G401 (cell line): ENCODE measurements around the gene UNC93B1. TPM values are rescaled to one million over a fixed set of nuclear protein-coding genes. Genes with fewer than 3 reads are reported as not detected.
A peak's percentile ranks its signal among the peaks of the same experiment; 100 is the strongest.
"Not testable (repeated sequence)": the region's sequence is repeated elsewhere in the genome, so short reads cannot be mapped to it uniquely, and the experiment has no call there.

Source experiments
- DNase-seq: peaks from one replicate; pipeline ENCODE4 v3.0.0-alpha.2; 2015; ENCODE audit warnings: low spot score
- in situ Hi-C: cut with HindIII; loops from 2 replicates; pipeline ENCODE4 v1.10.0; 2016; ENCODE audit warnings: low sequenced_read_pairs, mixed read lengths
- total RNA-seq: library from RNA; depleted of rRNA; stranded (reverse); fragments of >200 nt; shearing (Covaris generic); gene quantifications from 2 replicates; pipeline ENCODE4 v1.2.3, GENCODE V29; 2014

UNC93B1 gene
- total RNA-seq, 1 experiment from 2014 or later, result 17.8 TPM

DNA sequence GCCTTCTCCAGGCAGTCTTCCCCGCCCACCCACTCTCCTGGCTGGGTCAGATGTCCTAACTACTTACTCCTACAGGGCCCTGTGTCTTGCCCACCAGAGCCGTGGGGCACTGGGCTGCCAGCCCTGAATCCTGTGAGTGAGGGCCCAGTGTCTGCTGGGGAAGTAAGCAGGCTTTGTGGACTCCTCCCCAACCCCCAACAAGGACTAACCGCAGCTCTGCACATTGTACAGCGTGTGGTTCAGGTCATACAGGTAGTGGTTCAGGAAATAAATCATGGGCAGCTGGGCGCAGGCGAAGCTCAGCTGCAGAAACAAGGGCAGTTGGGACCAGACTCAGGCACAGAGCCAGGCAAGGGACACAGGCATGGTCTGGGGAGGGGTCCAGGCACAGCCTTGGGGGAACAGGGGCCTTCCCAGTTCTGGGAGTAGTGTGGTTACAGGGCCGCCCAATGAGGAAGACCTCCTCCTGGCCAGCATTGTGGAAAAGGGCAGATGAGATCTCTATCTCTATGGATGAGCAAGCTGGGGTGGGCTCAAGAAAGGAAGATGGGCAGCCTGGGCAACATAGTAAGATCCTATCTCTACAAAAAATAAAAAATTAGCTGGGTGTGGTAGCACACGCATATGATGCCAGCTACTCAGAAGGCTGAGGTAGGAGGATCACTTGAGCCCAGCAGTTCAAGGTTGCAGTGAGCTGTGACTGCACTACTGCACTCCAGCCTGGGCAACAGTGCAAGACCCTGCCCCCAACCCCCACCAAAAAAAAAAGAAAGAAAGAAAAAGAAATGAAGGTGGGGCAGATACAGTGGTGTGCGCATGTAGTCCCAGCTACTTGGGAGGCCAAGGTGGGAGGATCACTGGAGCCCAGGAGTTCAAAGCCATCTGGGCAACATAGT lies 5.5 kb downstream of the UNC93B1 start:
- no peak for DNase-seq
- in situ Hi-C loops, result no loop called here

DNA sequence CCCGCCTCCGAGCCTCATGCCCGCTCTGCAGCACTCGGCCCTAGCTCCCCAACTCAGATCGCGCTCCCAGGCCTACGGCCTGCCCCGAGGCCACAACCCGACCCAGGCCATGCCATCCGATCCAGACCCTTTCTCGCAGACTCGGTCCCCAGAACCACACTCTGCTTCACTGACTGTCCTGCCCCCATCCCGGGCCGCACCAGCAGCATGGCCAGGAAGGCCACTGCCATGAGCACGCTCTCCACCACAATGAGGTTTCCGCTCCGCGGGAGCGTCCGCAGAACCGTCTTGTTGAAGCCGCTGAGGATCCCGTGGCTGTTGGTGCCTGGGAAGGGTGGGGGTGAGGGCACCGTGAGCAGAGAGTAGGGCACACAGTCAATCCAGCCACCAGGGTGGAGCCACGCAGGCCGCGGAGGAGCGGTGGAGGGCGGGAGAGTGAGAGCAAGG lies 6.4 kb downstream of the UNC93B1 start:
- in situ Hi-C loops, result no loop called here

DNA sequence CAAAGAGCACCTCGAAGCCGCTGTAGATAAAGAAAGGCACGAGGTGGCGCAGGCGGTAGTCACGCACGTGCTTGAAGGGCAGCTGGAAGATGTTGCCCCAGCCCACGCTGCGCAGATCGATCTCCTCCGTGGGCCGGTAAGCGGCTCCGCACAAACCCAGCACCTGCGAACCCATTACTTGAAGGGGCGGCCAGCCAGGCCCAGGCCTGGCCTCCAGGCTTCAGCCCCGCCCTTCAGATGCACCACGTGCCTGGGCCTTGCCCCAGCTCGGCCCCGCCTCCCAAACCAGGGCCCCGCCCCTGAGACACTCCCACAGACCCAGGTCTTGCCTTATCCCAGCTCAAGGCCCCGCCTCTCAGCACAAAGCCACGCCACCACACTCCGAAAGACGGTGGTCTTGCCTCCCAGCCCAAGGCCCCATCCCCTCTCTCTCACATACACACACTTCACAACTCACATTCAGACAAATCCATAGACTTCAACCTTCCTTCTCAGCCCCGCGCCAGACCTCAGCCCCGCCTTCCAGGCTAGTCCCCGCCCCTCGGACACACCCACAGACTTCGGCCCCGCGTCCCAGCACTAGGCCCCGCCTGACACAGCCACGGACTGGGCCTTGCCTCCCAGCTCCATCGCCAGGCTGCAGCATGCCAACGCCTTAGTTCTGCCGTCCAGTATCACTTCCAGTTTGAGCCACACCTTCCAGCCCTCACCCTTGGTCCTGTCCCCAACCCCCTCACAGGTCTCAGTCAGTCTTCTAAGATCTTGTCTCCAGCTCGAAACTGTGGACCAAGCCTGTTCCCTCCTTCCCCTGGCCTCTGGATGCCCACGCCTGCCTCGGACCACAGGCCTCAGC lies 7.0 kb downstream of the UNC93B1 start:
- peak; percentile 37 for DNase-seq
- in situ Hi-C loops, result no loop called here

More for the DNA sequence above, 6.4 kb downstream of the UNC93B1 start:
- DNase-seq, result no peak

DNA sequence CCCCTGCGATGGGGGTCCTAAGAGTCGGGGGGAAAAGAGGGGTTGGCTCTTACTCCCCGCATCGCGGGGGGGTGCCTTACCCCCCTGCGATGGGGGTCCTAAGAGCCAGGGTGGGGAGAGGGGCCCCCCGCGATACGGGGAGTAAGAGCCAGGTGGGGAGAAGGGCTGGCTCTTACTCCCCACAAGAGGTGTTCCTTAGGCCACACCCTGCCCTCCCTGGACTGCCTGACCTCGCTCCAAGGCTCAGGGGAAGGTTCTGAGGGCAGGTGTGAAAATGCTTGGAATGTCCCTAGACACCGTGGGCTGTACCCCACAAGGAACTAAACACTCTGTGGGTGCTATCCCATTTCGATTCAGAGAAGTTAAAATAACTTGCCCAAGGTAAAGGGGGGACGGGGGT lies 7.8 kb downstream of the UNC93B1 start:
- no peak for DNase-seq
- in situ Hi-C loops, result no loop called here

DNA sequence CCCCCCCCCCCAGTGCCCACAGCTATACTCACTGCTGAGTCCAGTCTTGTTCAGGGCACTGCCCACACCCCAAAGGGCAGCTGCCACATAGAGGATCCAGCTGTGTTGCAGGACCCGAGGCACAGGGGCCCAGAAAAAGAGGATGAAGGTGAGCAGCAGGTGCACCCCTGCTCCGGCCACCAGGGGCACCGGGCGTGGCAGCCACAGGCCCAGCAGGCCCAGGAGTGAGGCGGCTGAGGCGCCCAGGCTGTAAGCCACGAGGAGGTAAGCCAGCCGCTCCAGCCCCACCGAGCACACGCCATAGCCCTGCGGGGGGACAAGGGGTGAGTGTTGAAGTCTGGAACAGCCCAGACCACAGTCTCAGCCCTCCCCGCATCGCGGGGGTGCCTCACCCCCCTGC lies 8.3 kb downstream of the UNC93B1 start:
- DNase-seq, in situ Hi-C loops: not testable (repeated sequence)

DNA sequence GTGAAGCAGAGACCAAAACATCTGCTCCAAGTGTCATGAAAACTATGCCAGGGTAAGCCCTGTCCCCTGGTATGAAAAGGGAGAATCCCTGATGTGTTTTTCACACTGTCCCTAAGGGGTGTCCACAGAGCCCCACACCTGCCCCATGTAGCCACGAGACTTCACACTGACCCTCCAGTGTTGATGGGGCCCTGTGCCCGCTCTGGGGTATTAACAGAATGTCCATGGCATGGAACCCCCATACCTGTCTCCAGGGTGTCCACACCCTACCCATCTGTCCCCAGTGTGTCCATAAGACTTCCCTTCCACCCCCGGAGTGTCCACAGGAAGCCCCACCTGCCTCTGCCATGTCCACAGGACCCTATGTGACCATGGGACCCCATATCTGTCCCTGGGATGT lies 8.8 kb downstream of the UNC93B1 start:
- DNase-seq, in situ Hi-C loops: not testable (repeated sequence)

DNA sequence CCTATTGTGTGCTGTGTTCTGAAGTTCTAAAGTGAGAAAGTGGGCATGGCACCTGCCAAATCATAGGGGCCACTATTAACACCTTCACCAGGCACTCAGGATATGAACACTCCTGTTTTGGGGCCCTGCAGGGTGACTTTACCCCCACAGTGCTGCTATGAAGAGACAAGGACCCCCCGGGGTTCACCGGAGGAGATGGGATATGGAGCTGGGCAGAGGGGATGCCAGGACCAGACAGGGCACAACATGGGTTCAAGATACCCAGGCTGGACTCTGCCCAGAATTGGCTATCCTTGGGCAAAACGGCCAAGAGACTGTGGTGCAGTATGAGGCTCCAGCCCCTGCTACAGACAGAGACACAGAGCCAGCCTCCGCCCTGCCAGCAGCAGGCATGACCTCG lies 9.5 kb downstream of the UNC93B1 start:
- in situ Hi-C loops, DNase-seq: not testable (repeated sequence)

DNA sequence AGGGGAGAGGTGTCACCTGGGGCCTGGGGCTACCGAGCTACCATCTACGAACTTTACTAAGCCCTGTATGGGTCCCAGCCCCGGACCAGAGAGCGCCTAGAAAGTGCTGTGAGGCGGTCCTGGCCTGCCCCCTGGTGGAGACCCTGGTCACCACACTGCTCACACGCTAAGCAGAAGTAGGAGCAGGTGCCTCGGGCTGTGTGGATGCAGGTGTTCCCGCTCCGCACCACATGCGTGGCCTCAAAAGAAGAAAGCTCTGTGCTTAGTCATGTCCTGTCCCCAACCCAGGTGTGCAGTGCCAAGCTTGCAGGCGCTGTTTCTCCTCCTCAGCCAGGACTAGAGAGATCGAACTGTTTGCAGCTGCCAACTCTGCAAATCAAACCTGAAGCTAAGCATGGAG lies 10.1 kb downstream of the UNC93B1 start:
- in situ Hi-C loops, DNase-seq: not testable (repeated sequence)

DNA sequence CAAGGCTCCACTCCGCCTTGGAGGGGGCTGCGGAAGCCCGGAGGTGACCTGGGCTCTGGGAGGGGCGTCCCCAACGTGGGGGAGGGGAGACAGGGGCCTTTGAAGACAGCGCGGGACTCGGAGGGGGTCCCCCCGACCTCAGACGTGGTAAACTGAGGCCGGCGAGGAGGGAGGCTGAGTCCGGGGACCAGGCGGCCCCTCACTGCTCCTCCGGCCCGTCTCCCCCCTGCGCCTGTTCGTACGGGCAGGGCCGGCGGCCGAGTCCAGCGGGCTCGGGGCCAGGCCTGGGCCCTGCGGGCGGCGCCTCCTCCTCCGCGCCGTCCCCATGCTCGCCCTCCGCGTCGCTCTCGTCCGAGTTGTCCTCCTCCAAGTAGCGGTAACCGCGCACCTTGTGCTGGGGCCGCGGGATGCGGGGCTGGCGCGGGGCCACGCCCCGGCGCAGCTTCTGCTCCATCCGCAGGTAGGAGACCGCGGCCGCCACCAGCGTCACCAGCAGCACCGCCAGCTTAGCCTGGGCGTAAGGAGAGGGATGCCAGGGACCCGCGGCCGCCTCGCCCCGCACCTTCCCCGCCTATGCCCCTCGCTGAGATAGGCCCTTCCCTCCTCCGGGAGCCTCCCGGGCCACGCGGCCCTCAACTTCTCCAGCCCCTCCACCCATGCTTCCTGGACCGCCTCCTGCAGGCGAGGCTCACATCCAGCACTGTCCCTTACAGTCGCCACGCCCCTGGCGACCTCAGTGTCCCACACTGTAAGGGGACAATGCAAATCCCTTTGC lies 12.4 kb downstream of the UNC93B1 start:
- DNase-seq, in situ Hi-C loops: not testable (repeated sequence)

DNA sequence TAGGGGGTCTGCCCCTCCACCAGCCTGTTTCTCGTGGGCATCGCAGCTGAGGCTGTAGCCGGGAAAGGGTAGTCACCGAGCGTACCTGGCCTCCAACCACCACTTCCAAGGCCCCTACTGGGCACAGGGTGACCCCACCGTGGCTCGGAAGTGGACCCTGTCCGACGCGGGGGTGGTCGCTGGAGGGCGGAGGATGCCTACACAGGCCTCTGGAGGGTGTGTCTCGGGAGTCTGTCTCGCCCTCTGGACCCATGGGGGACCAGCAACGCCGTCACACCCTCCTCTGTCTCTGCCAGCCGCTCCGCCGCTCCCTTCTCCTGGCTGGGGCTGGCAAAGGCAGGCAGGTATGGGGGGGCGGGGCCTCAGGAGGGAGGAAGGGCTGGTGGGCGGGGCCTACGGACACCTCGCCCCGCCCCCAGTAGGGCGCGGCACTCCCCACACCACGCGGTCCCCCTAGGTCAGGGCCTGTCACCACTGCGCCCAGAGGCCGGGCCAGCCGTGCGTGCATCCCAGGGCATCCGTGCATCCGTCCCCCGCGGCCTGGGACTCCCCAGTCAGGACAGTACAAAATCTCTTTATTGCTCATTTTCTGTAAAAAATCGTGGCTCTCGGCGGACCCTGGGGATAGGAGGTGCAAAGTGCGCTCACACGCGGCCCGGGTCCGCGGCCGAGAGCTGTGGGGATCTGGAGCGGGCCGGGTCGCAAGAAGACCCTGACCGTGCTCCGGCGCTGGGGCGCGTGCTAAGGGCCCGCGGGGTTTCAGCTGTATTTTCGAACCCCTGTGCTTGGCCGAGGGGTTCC lies 13.2 kb downstream of the UNC93B1 start:
- in situ Hi-C loops, result not testable (repeated sequence)
- DNase-seq, result peak; percentile 16

DNA sequence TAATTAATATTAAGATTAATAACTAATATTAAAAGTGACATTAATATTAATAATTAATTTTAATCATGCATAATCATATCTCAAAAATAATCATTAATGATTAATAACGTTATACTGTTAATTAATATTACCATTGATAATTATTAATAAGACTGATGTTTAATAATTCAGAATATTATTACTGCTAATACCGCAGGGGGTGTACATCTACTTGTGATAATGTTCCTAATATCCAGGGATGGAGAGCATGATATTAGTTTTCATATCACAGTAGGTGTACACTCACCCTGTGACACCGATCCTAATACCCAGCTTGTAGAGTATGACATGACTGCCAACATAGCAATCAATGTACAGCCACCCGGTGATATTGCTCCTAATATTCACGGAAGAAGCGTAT lies 18.6 kb downstream of the UNC93B1 start:
- in situ Hi-C loops, result not testable (repeated sequence)

DNA sequence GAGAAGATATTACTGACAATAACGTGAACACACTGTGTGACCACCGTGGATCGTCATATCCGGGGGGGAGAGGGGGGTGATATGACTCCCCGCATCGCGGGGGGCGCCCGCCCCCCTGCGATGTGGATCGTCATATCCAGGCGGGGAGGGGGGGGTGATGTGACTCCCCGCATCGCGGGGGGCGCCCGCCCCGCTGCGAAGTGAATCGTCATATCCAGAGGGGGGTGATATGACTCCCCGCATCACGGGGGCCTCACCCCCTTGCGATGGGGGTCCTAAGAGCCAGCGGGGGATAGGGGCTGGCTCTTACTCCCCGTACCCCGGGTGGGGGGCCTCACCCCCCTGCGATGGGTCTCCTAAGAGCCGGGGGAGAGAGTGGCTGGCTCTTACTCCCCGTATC lies 19.9 kb downstream of the UNC93B1 start:
- in situ Hi-C loops, result no loop called here
- no peak for DNase-seq

More for the DNA sequence above, 18.6 kb downstream of the UNC93B1 start:
- not testable (repeated sequence) for DNase-seq

DNA sequence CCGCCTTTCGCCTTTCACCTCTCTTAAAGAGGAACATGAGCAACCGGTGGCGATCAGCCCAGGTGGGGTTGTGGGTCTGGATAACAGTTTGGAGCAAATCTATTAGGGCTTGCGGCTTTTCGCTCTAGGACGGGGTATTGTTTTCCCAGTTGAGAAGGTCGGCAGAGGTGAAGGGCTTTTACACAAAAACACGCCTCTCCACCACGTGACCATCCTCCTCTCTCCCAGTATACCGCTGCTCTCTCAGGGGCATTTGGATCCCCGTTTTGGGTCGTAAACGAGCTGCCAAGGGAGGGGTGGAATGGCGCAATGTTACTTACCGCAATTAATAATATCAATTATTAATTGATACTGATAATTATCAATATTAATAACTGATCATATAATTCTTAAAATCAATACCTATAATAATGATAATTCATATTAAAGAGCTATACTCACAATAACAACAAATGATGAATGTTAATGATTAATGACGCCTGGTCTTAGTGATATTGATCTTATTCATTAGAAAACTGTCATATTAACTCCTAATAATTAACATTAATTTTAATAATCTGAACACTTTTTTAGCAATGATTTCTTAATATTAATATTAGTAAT lies 21.5 kb downstream of the UNC93B1 start:
- in situ Hi-C loops, DNase-seq: not testable (repeated sequence)

DNA sequence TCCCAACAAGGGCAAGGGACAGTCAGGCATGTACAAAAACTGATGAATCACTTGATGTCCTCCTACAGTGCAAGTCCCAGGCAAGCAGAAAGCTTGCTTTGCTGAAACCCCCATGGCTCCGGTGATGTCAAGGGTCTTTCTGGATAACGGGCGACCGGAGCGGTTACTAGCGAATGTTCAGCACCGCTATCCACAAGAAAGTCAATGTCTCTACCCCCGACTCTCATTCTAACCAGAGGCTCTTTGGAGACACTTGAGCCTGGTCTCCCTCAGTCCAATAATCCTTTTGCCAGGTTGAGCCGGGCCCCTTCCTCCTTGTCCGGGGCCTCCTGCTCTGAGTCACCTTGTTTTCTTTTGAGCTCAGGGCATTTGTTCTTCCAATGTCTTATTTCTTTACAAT lies 22.7 kb downstream of the UNC93B1 start:
- DNase-seq, in situ Hi-C loops: not testable (repeated sequence)

DNA sequence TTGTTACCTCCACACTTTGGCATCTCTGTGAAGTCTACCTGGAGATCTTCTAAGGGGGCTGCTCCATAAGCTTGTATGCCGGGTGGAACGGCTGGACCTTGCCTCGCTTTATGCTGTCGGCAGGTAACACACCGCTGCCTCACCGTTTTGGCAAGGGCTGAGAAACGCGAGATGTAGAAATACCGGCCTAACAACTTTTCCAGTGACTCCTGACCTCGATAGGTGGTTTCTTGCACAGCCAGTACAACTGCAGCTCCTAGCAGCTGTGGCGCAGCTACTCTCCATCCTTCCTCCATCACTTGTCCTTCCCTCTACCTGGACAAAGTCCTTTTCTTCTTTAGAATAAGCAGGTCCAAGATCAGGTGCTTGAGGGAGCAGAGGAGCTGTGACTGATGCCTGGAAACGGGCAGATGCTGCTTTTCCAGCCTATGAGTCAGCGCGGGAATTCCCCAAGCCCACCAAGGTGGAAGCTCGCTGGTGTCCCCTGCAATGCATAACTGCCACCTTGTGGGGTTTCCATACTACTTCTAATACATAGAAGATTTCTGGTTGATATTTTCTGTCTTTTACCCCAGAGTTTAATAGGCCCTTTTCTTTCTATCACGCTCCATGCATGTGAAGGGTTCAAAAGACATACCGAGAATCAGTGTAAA lies 25.0 kb downstream of the UNC93B1 start:
- in situ Hi-C loops, DNase-seq: not testable (repeated sequence)

DNA sequence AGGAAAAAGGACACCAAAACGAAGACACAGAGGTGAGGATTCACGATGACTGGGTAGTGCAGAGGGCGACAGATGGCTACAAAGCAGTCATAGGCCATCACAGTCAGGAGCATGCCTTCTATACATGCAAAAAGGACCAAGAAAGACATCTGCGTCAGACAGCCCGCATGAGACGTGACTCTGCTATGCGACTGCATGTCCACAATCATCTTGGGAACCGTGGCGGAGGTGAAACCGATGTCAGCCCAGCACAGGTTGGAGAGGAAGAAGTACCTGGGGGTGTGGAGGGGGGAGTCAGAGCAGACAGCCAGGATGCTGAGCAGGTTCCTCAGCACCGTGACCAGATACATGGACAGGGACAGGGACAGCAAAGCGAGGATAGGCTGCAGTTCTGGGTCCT lies 29.2 kb downstream of the UNC93B1 start:
- in situ Hi-C loops, DNase-seq: not testable (repeated sequence)

DNA sequence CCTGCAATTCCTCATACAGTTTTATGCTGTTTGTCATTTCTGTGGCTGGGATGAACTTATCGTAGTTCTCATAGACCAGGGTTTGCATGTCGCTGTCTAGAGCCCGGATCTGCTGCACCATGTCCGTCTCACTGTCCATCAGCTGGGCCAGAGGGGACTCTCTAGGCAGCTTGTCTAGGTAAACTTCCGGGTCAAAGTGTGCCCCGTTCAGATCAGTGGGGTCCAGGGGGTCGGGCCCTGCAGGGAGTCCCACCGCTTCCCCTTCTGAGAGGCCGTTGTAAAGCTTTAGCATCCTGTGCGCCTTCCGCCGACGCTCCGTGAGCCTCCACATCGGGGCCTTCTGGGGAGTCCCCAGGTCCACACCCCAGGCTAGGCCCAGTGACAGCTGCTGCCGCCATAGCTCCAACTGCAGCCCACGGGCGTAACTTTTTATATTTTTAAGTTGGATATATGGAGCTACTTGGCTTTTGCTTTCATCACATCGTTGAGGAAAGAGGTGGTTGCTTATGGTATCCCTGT lies 38.0 kb downstream of the UNC93B1 start:
- DNase-seq, in situ Hi-C loops: not testable (repeated sequence)
